ENCODE measurements around the gene RAB1A.
"Not testable (repeated sequence)": the region's sequence is repeated elsewhere in the genome, so short reads cannot be mapped to it uniquely, and the experiment has no call there.

DNA sequence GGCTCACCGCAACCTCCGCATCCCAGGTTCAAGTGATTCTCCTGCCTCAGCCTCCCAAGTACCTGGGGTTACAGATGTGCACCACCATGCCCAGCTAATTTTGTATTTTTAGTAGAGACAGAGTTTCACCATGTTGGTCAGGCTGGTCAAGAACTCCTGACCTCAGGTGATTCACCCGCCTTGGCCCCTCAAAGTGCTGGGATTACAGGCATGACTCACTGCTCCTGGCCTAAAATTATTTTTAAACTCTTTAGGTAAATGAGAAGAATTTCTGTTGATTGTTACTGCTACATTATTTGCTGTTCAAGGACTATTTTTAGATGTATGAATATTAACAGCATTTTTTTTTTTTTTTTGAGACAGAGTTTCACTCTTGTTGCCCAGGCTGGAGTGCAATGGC, 44.1 kb upstream of the RAB1A start:
- TF ChIP-seq, protein P1, sequence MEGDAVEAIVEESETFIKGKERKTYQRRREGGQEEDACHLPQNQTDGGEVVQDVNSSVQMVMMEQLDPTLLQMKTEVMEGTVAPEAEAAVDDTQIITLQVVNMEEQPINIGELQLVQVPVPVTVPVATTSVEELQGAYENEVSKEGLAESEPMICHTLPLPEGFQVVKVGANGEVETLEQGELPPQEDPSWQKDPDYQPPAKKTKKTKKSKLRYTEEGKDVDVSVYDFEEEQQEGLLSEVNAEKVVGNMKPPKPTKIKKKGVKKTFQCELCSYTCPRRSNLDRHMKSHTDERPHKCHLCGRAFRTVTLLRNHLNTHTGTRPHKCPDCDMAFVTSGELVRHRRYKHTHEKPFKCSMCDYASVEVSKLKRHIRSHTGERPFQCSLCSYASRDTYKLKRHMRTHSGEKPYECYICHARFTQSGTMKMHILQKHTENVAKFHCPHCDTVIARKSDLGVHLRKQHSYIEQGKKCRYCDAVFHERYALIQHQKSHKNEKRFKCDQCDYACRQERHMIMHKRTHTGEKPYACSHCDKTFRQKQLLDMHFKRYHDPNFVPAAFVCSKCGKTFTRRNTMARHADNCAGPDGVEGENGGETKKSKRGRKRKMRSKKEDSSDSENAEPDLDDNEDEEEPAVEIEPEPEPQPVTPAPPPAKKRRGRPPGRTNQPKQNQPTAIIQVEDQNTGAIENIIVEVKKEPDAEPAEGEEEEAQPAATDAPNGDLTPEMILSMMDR (IDR thresholded peaks at IDR 0.05; ENCODE audit: low read length), result not testable (repeated sequence)
- not testable (repeated sequence) for TF ChIP-seq EZH2 (optimal IDR thresholded peaks at IDR 0.05; ENCODE audit: low read depth, low read length)

Measured in MM.1S (cell line).